Panc1 (cell line): ENCODE measurements around the gene TPD52L1.

Source experiments
- POLR2AphosphoS5 ChIP-seq: IDR thresholded peaks from 2 replicates; pipeline ENCODE4 v1.6.1; 2012; ENCODE audit warnings: mild to moderate bottlenecking, low read depth, low read length, moderate library complexity
- SIN3A ChIP-seq: IDR thresholded peaks from 2 replicates; pipeline ENCODE4 v1.6.1; 2012; ENCODE audit warnings: low read depth, mild to moderate bottlenecking, low read length, moderate library complexity, borderline replicate concordance; ENCODE audit not compliant: insufficient read depth
- TCF7L2 ChIP-seq: IDR thresholded peaks from 2 replicates; pipeline ENCODE4 v1.6.1; 2011; ENCODE audit warnings: mild to moderate bottlenecking, low read depth, low read length, inconsistent platforms
- TF ChIP-seq, protein P1 (sequence below): fragments of 450-650 bp; IDR thresholded peaks from 2 replicates; pipeline ENCODE4 v1.5.1; 2017; ENCODE audit warnings: mild to moderate bottlenecking

DNA sequence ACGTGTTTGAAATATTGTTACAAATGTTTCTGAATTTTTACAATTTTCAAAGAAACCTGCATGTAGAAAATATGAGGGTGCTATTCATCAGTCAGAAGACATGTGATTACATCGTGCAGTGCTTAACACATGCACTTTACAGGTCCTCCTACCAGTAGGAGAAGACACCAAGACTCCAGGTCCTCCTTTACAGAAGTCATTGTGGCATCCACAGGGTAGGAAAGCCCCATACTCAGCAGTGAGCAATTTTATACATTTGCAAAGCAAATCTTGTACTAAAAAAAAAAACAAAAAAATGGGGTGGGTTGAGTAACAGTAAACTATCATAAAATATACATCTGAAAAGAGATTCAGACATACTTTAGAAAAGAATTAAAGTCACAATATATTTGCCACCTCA lies 14.0 kb downstream of the TPD52L1 start:
- TF ChIP-seq POLR2AphosphoS5: no peak
- TF ChIP-seq, protein P1, sequence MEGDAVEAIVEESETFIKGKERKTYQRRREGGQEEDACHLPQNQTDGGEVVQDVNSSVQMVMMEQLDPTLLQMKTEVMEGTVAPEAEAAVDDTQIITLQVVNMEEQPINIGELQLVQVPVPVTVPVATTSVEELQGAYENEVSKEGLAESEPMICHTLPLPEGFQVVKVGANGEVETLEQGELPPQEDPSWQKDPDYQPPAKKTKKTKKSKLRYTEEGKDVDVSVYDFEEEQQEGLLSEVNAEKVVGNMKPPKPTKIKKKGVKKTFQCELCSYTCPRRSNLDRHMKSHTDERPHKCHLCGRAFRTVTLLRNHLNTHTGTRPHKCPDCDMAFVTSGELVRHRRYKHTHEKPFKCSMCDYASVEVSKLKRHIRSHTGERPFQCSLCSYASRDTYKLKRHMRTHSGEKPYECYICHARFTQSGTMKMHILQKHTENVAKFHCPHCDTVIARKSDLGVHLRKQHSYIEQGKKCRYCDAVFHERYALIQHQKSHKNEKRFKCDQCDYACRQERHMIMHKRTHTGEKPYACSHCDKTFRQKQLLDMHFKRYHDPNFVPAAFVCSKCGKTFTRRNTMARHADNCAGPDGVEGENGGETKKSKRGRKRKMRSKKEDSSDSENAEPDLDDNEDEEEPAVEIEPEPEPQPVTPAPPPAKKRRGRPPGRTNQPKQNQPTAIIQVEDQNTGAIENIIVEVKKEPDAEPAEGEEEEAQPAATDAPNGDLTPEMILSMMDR: no peak
- no peak for TF ChIP-seq SIN3A
- TF ChIP-seq TCF7L2: no peak
